IMR-90 (cell line): ENCODE results near the gene PCBP3. TPM values are rescaled to one million over a fixed set of nuclear protein-coding genes. Genes with fewer than 3 reads are reported as not detected.
"Not testable (repeated sequence)": the region's sequence is repeated elsewhere in the genome, so short reads cannot be mapped to it uniquely, and the experiment has no call there.

Source experiments
- ATAC-seq: fragments of 200-7000 bp; cut with Tn5 transposase; 2 replicates; pipeline ENCODE4 v1.9.1; 2020; ENCODE audit warnings: low read depth, mild to moderate bottlenecking, moderate library complexity
- BruUV-seq: library from RNA; stranded (reverse); fragments of 400-500 nt; replicated peaks from 2 replicates; lab custom pipeline; 2021; lab: Mats Ljungman, UMichigan
- CTCF ChIA-PET: fragments of 300-600 bp; formaldehyde crosslinking; extraction: SDS; loops from one replicate; lab custom pipeline; 2021; ENCODE audit warnings: antibody characterized with exemption; lab: Yijun Ruan, JAX
- POLR2A ChIA-PET: fragments of 300-600 bp; sonication (Branson Sonifier 250); formaldehyde crosslinking; loops from one replicate; lab custom pipeline; 2022; ENCODE audit warnings: antibody characterized with exemption; ENCODE audit not compliant: unreplicated experiment; lab: Charles Lee
- DNase-seq: peaks from one replicate; pipeline ENCODE4 v3.0.0; 2013
- H2AFZ ChIP-seq: replicated peaks from 2 replicates; pipeline ENCODE3; 2013; ENCODE audit warnings: low read length, mild to moderate bottlenecking; ENCODE audit not compliant: poor library complexity
- H2AK5ac ChIP-seq: 2 replicates; pipeline ENCODE4 v1.6.1; 2013; ENCODE audit warnings: low read depth, low read length, inconsistent platforms
- H2AK9ac ChIP-seq: replicated peaks from 2 replicates; pipeline ENCODE3; 2013; ENCODE audit warnings: mild to moderate bottlenecking, low read depth, low read length, moderate library complexity; ENCODE audit not compliant: poor library complexity
- H2BK120ac ChIP-seq: 2 replicates; pipeline ENCODE4 v1.6.1; 2013; ENCODE audit warnings: low read depth, low read length, inconsistent platforms
- H2BK15ac ChIP-seq: 3 replicates; pipeline ENCODE4 v1.6.1; 2013; ENCODE audit warnings: low read depth, low read length, inconsistent platforms
- H2BK20ac ChIP-seq: 2 replicates; pipeline ENCODE4 v1.6.1; 2013; ENCODE audit warnings: low read depth, mild to moderate bottlenecking, inconsistent platforms, low read length, moderate library complexity
- H2BK5ac ChIP-seq: 2 replicates; pipeline ENCODE4 v1.6.1; 2013; ENCODE audit warnings: mild to moderate bottlenecking, low read depth, low read length, inconsistent platforms; ENCODE audit not compliant: poor library complexity, severe bottlenecking
- H3K14ac ChIP-seq: replicated peaks from 2 replicates; pipeline ENCODE4 v1.6.1; 2013; ENCODE audit warnings: low read depth, low read length, inconsistent platforms
- H3K18ac ChIP-seq: 2 replicates; pipeline ENCODE4 v1.6.1; 2013; ENCODE audit warnings: low read depth, low read length, control low read depth
- H3K23ac ChIP-seq: 2 replicates; pipeline ENCODE4 v1.6.1; 2013; ENCODE audit warnings: low read depth, low read length, inconsistent platforms
- H3K27ac ChIP-seq: 2 replicates; pipeline ENCODE4 v1.5.1; 2013; ENCODE audit warnings: mild to moderate bottlenecking, control low read depth, low read length; ENCODE audit not compliant: insufficient read depth
- H3K27me3 ChIP-seq: 2 replicates; pipeline ENCODE4 v1.6.1; 2013; ENCODE audit warnings: low read length; ENCODE audit not compliant: control insufficient read depth, insufficient read depth
- H3K36me3 ChIP-seq: 2 replicates; pipeline ENCODE4 v1.6.1; 2013; ENCODE audit warnings: low read length, mixed read lengths; ENCODE audit not compliant: control insufficient read depth, insufficient read depth
- H3K4ac ChIP-seq: 2 replicates; pipeline ENCODE4 v1.6.1; 2013; ENCODE audit warnings: low read depth, low read length, inconsistent platforms
- H3K4me1 ChIP-seq: 2 replicates; pipeline ENCODE4 v1.6.1; 2013; ENCODE audit warnings: low read length, mixed read lengths; ENCODE audit not compliant: control insufficient read depth, insufficient read depth
- H3K4me2 ChIP-seq: 2 replicates; pipeline ENCODE4 v1.6.1; 2013; ENCODE audit warnings: low read depth, mild to moderate bottlenecking, control low read depth, low read length, moderate library complexity
- H3K4me3 ChIP-seq: 2 replicates; pipeline ENCODE4 v1.5.1; 2013; ENCODE audit warnings: low read depth, mild to moderate bottlenecking, control low read depth, low read length, moderate library complexity; ENCODE audit not compliant: insufficient read depth
- H3K56ac ChIP-seq: 2 replicates; pipeline ENCODE4 v1.6.1; 2013; ENCODE audit warnings: low read length, inconsistent platforms; ENCODE audit not compliant: insufficient read depth; ENCODE audit errors: extremely low read depth
- H3K79me1 ChIP-seq, 2 experiments: 2 replicates each; pipeline ENCODE4 v1.6.1; 2013; ENCODE audit warnings: low read length in 2 of 2, inconsistent platforms in 1 of 2, low read depth in 1 of 2
- H3K9ac ChIP-seq: 2 replicates; pipeline ENCODE4 v1.6.1; 2013; ENCODE audit warnings: low read depth, low read length, control low read depth
- H3K9me1 ChIP-seq: 2 replicates; pipeline ENCODE4 v1.6.1; 2013; ENCODE audit warnings: low read length, inconsistent platforms; ENCODE audit not compliant: insufficient read depth
- H3K9me3 ChIP-seq: 2 replicates; pipeline ENCODE4 v1.6.1; 2013; ENCODE audit warnings: low read length; ENCODE audit not compliant: control insufficient read depth, insufficient read depth
- H4K20me1 ChIP-seq: 2 replicates; pipeline ENCODE4 v1.6.1; 2013; ENCODE audit warnings: low read length, inconsistent platforms; ENCODE audit not compliant: insufficient read depth
- H4K5ac ChIP-seq: 2 replicates; pipeline ENCODE4 v1.6.1; 2013; ENCODE audit warnings: mild to moderate bottlenecking, low read depth, low read length, control low read depth
- H4K8ac ChIP-seq, 2 experiments: 2 replicates each; pipeline ENCODE4 v1.6.1; 2013; ENCODE audit warnings: low read depth in 2 of 2, low read length in 2 of 2, control low read depth in 1 of 2, inconsistent platforms in 1 of 2
- H4K91ac ChIP-seq: 2 replicates; pipeline ENCODE4 v1.6.1; 2013; ENCODE audit warnings: low read depth, low read length, inconsistent platforms; ENCODE audit not compliant: insufficient read depth
- WGBS, 2 experiments: methylation state at CpG; one replicate each; pipeline versions ENCODE4 v1.1.5 to v1.1.7; 2013; ENCODE audit warnings: missing lambda C conversion rate in 2 of 2; ENCODE audit not compliant: insufficient read length in 1 of 2; ENCODE audit errors: extremely low coverage in 2 of 2; 5-methylcytosine and 5-hydroxymethylcytosine counted together
- dilution Hi-C: fragments of 300-500 bp; cut with HindIII; formaldehyde crosslinking; loops from one replicate; pipeline ENCODE4 v1.14.3; 2018; ENCODE audit warnings: low sequenced_read_pairs; ENCODE audit not compliant: unreplicated experiment
- in situ Hi-C: fragments of 300-500 bp; cut with MboI; formaldehyde crosslinking; loops from 3 replicates; pipeline ENCODE4 v1.14.3; 2019; ENCODE audit warnings: low sequenced_read_pairs, inconsistent platforms, mixed read lengths
- intact Hi-C: fragments of 100-400 bp; cut with micrococcal nuclease; formaldehyde crosslinking; loops from 2 replicates; pipeline ENCODE4 v1.10.0; 2022
- polyA plus RNA-seq, 3 experiments: library from polyadenylated mRNA; depleted of rRNA; stranded (reverse); fragments of >200 nt; gene quantifications; 2 replicates each; pipeline ENCODE4 v1.2.3, GENCODE V29; 2012; ENCODE audit warnings: low replicate concordance in 1 of 3
- total RNA-seq: library from RNA; depleted of rRNA; stranded (reverse); fragments of >200 nt; gene quantifications from 2 replicates; pipeline ENCODE4 v1.2.3, GENCODE V29; 2012

PCBP3 gene
- total and polyA plus RNA-seq, 2 of the 4 experiments (the other 2 are of a cell fraction), result 2.9 to 3.9 TPM

DNA sequence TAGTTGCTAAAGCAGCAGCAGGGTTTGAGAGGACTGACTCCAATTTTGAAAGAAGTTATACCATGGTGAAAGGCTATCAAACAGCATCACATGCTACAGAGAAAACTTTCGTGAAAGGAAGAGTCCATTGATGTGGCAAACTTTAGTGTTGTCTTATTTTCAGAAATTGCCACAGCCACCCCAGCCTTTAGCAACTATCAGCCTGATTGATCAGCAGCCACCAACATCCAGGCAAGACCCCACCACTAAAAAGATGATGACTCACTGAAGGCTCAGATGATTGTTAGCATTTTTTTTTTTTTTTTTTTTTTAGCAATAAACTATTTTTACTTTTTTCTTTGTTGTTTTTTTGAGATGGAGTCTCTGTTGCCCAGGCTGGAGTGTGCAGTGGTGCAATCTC is 35.3 kb downstream of the PCBP3 start:
- dilution Hi-C loops, in situ Hi-C loops: not testable (repeated sequence)
- WGBS, 2 experiments, result no CpG with 5 or more reads among the region's 1 CpG

More for the DNA sequence above, 35.3 kb downstream of the PCBP3 start:
- H3K4me1 ChIP-seq, H3K14ac ChIP-seq, H3K9ac ChIP-seq, H2BK5ac ChIP-seq, H3K9me3 ChIP-seq, H3K4ac ChIP-seq, H3K79me1 ChIP-seq, H2AK5ac ChIP-seq, H3K23ac ChIP-seq, H2AK9ac ChIP-seq, H2BK15ac ChIP-seq, ATAC-seq, H3K18ac ChIP-seq, DNase-seq, H2AFZ ChIP-seq, H3K36me3 ChIP-seq, H3K56ac ChIP-seq, H2BK20ac ChIP-seq, POLR2A ChIA-PET, H3K27me3 ChIP-seq, H3K9me1 ChIP-seq, H4K5ac ChIP-seq, H3K4me2 ChIP-seq, H2BK120ac ChIP-seq, H4K20me1 ChIP-seq, H3K27ac ChIP-seq, H4K91ac ChIP-seq, BruUV-seq, H3K4me3 ChIP-seq, intact Hi-C loops, H4K8ac ChIP-seq: not testable (repeated sequence)
- CTCF ChIA-PET, result interaction anchor here (0.6 kb wide), 1 partner anchor 30 kb away, joined by 3 read pairs; no protein-coding TSS in a partner anchor
